ENCODE results near the gene PLCL2. TPM values are rescaled to one million over a fixed set of nuclear protein-coding genes. Genes with fewer than 3 reads are reported as not detected.
"Not testable (repeated sequence)": the region's sequence is repeated elsewhere in the genome, so short reads cannot be mapped to it uniquely, and the experiment has no call there.

PLCL2 gene
- polyA plus RNA-seq, 1 donor = 10.2 TPM

DNA sequence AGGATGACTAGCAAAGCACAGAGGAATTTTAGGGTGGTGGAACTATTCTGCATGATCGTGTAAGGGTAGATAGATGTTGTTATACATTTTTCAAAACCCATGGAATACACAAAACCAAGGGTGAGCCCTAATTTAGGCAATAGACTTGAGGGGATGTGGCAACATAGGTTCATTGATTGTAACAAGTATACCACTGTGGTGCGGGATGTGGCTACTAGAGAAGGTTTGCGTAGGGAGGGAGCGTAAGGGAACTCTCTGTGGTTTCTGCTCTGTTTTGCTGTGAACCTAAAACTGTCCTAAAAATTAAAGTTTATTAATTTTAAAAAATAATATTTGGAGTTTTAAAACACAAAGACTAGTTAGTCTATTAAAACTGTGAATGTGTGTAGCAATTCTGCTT, 202.8 kb downstream of the PLCL2 start:
- no peak for DNase-seq
- H3K27me3 ChIP-seq (ENCODE audit: control insufficient read depth, insufficient read depth, low read length) = no peaks in the 10 kb centered on the region
- H3K9me3 ChIP-seq (ENCODE audit: control insufficient read depth, low read depth, low read length) = no peaks in the 10 kb centered on the region
- H3K36me3 ChIP-seq (ENCODE audit: control insufficient read depth, insufficient read depth, low read length) = peaks cover 5% of the 10 kb centered on the region
- 100% methylated on average over 1 of the region's 4 CpGs for WGBS (ENCODE audit: insufficient coverage, low lambda C conversion rate)
- H3K27ac ChIP-seq (ENCODE audit: low read length) = no peak overlapping the region
- H3K4me1 ChIP-seq (ENCODE audit: control insufficient read depth, insufficient read depth, low read length) = no peaks in the 10 kb centered on the region
- no peak overlapping the region for H3K4me3 ChIP-seq (ENCODE audit: low read length)

GRCh38 chr3:17088017-17088416, 203.3 kb downstream of the PLCL2 start:
- WGBS (ENCODE audit: insufficient coverage, low lambda C conversion rate) = 86% methylated on average over 1 of the region's 3 CpGs
- H3K4me3 ChIP-seq (ENCODE audit: low read length) = no peak overlapping the region
- DNase-seq = no peak
- no peaks in the 10 kb centered on the region for H3K9me3 ChIP-seq (ENCODE audit: control insufficient read depth, low read depth, low read length)
- peaks cover 5% of the 10 kb centered on the region for H3K36me3 ChIP-seq (ENCODE audit: control insufficient read depth, insufficient read depth, low read length)
- H3K4me1 ChIP-seq (ENCODE audit: control insufficient read depth, insufficient read depth, low read length) = no peaks in the 10 kb centered on the region
- no peaks in the 10 kb centered on the region for H3K27me3 ChIP-seq (ENCODE audit: control insufficient read depth, insufficient read depth, low read length)
- H3K27ac ChIP-seq (ENCODE audit: low read length) = no peak overlapping the region

DNA sequence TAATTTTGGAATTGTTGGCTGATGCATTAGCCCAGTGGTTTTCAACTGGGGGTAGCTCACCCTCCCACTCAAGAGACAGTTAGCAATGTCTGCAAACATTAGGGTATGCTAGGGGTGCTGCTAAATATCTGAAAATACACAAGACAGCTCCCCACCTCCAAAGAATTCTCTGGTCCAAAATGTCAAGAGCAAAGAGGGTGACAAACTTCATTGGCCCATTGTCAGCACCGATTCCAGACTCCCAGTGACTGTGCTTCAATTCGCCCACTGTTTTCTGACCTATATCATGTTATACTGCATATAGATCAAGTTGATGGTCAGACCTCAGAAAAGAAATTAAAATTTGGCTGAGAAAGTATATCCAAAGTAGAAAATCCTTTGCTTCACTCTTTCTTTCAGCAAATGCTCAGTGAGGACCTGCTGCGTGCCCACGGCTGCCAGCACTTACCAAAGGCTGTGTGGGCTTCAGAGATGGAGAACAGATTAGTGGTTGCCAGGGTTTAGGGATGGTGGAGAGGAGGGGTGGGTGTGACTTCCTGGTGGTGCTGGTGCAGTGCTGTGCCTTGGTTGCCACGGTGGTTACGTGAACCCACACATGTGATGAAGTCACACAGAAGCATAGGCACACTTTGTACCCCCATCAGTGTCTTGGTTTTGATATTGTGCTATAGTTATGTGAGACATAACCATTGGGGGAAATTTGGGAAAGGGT, 204.0 kb downstream of the PLCL2 start:
- DNase-seq = no peak
- Histone ChIP-seq H3K4me3 (ENCODE audit: low read length) (no peak overlapping the region), H3K27me3 (ENCODE audit: control insufficient read depth, insufficient read depth, low read length) (no peaks in the 10 kb centered on the region), H3K9me3 (ENCODE audit: control insufficient read depth, low read depth, low read length) (no peaks in the 10 kb centered on the region), H3K27ac (ENCODE audit: low read length) (no peak overlapping the region), H3K4me1 (ENCODE audit: control insufficient read depth, insufficient read depth, low read length) (no peaks in the 10 kb centered on the region), H3K36me3 (ENCODE audit: control insufficient read depth, insufficient read depth, low read length) (peaks cover 5% of the 10 kb centered on the region)
- no CpG with 5 or more reads among the region's 6 CpGs for WGBS (ENCODE audit: insufficient coverage, low lambda C conversion rate)

DNA sequence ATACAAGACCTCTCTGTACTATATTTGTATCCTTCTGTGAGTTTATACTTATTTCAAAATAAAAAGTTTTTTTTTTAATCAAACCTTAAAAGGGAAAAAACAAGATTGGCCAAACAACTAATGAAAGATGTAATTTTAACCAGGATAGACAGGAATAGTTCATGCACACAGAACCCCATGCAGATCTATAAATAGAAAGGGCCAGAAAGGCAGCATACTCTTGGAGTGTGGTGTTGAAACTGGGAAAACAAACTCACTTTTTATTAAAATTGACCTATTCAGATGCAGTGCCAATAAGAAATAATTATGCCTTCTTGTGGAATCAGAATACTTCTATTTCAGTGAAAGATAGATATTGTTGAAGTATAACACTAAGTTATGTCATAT, 204.6 kb downstream of the PLCL2 start:
- H3K9me3 ChIP-seq (ENCODE audit: control insufficient read depth, low read depth, low read length) = no peaks in the 10 kb centered on the region
- H3K27ac ChIP-seq (ENCODE audit: low read length) = no peak overlapping the region
- H3K4me3 ChIP-seq (ENCODE audit: low read length) = no peak overlapping the region
- no peaks in the 10 kb centered on the region for H3K27me3 ChIP-seq (ENCODE audit: control insufficient read depth, insufficient read depth, low read length)
- no peak for DNase-seq
- H3K36me3 ChIP-seq (ENCODE audit: control insufficient read depth, insufficient read depth, low read length) = peaks cover 5% of the 10 kb centered on the region
- H3K4me1 ChIP-seq (ENCODE audit: control insufficient read depth, insufficient read depth, low read length) = no peaks in the 10 kb centered on the region

DNA sequence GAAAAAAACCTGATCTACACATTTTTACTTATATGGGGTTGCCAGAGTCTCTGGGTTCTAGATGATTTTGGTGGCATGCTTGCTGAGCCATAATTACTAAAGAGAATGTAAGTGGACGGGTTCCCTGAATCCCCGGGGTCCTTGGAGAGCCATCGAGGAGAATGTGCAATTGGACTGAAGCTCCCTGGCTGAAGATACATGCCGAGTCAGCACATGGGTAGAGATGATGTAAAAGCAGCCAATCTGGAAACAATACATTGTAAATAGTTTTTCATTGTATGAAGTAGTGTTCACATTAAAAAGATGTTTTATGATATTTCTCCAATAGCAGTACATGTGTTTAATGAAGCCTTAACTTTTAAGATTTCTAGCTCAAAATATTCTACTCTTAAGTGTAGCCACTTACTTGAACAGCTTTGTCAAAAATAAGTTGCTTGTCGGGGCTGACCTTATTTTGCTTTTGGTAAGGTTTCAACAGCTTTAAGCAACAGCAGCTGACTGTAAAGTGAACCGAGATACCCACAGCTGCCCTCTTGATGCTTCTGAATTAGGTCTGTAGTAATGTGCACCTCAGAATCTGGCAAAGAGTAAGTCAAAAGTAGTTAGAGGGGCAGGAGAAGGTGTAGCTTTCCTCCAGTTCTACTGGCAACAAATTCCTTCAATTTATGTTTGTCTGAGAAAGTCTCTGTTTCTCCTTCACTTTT, 205.7 kb downstream of the PLCL2 start:
- Histone ChIP-seq H3K4me3 (ENCODE audit: low read length) (no peak overlapping the region), H3K4me1 (ENCODE audit: control insufficient read depth, insufficient read depth, low read length) (no peaks in the 10 kb centered on the region), H3K27ac (ENCODE audit: low read length) (no peak overlapping the region), H3K36me3 (ENCODE audit: control insufficient read depth, insufficient read depth, low read length) (peaks cover 5% of the 10 kb centered on the region), H3K9me3 (ENCODE audit: control insufficient read depth, low read depth, low read length) (no peaks in the 10 kb centered on the region), H3K27me3 (ENCODE audit: control insufficient read depth, insufficient read depth, low read length) (no peaks in the 10 kb centered on the region)
- DNase-seq = no peak
- WGBS (ENCODE audit: insufficient coverage, low lambda C conversion rate) = no CpG with 5 or more reads among the region's 6 CpGs

- Histone ChIP-seq H3K4me3 (ENCODE audit: low read length) (no peak overlapping the region), H3K27me3 (ENCODE audit: control insufficient read depth, insufficient read depth, low read length) (no peaks in the 10 kb centered on the region), H3K9me3 (ENCODE audit: control insufficient read depth, low read depth, low read length) (no peaks in the 10 kb centered on the region), H3K27ac (ENCODE audit: low read length) (no peak overlapping the region), H3K36me3 (ENCODE audit: control insufficient read depth, insufficient read depth, low read length) (peaks cover 5% of the 10 kb centered on the region), H3K4me1 (ENCODE audit: control insufficient read depth, insufficient read depth, low read length) (no peaks in the 10 kb centered on the region)
- WGBS (ENCODE audit: insufficient coverage, low lambda C conversion rate) = 36% methylated on average over 3 of the region's 6 CpGs
- no peak for DNase-seq
These were observed 207.3 kb downstream of the PLCL2 start for GRCh38 chr3:17091910-17092582.

- no peak overlapping the region for H3K27ac ChIP-seq (ENCODE audit: low read length)
- H3K4me1 ChIP-seq (ENCODE audit: control insufficient read depth, insufficient read depth, low read length) = no peaks in the 10 kb centered on the region
- WGBS (ENCODE audit: insufficient coverage, low lambda C conversion rate) = no CpG with 5 or more reads among the region's 2 CpGs
- no peaks in the 10 kb centered on the region for H3K9me3 ChIP-seq (ENCODE audit: control insufficient read depth, low read depth, low read length)
- no peaks in the 10 kb centered on the region for H3K27me3 ChIP-seq (ENCODE audit: control insufficient read depth, insufficient read depth, low read length)
- no peak for DNase-seq
- H3K4me3 ChIP-seq (ENCODE audit: low read length) = no peak overlapping the region
- peaks cover 5% of the 10 kb centered on the region for H3K36me3 ChIP-seq (ENCODE audit: control insufficient read depth, insufficient read depth, low read length)
These were observed 207.8 kb downstream of the PLCL2 start for GRCh38 chr3:17092583-17092933.

- no peak overlapping the region for H3K4me3 ChIP-seq (ENCODE audit: low read length)
- H3K36me3 ChIP-seq (ENCODE audit: control insufficient read depth, insufficient read depth, low read length) = peaks cover 5% of the 10 kb centered on the region
- H3K27me3 ChIP-seq (ENCODE audit: control insufficient read depth, insufficient read depth, low read length) = no peaks in the 10 kb centered on the region
- whole genome bisulfite sequencing (ENCODE audit: insufficient coverage, low lambda C conversion rate) = no CpG with 5 or more reads among the region's 6 CpGs
- H3K4me1 ChIP-seq (ENCODE audit: control insufficient read depth, insufficient read depth, low read length) = no peaks in the 10 kb centered on the region
- H3K27ac ChIP-seq (ENCODE audit: low read length) = no peak overlapping the region
- H3K9me3 ChIP-seq (ENCODE audit: control insufficient read depth, low read depth, low read length) = no peaks in the 10 kb centered on the region
- no peak for DNase-seq
These were observed 209.8 kb downstream of the PLCL2 start for GRCh38 chr3:17094551-17094950.

- no peaks in the 10 kb centered on the region for H3K9me3 ChIP-seq (ENCODE audit: control insufficient read depth, low read depth, low read length)
- no peaks in the 10 kb centered on the region for H3K4me1 ChIP-seq (ENCODE audit: control insufficient read depth, insufficient read depth, low read length)
- no peak overlapping the region for H3K27ac ChIP-seq (ENCODE audit: low read length)
- no peaks in the 10 kb centered on the region for H3K27me3 ChIP-seq (ENCODE audit: control insufficient read depth, insufficient read depth, low read length)
- no peak overlapping the region for H3K4me3 ChIP-seq (ENCODE audit: low read length)
- H3K36me3 ChIP-seq (ENCODE audit: control insufficient read depth, insufficient read depth, low read length) = no peaks in the 10 kb centered on the region
- 100% methylated on average over 1 of the region's 1 CpG for WGBS (ENCODE audit: insufficient coverage, low lambda C conversion rate)
- no peak for DNase-seq
These were observed 218.8 kb downstream of the PLCL2 start for GRCh38 chr3:17103579-17103978.

GRCh38 chr3:17106801-17107200, 222.0 kb downstream of the PLCL2 start:
- not testable (repeated sequence) for H3K9me3 ChIP-seq (ENCODE audit: control insufficient read depth, low read depth, low read length); DNase-seq; H3K4me3 ChIP-seq (ENCODE audit: low read length); H3K4me1 ChIP-seq (ENCODE audit: control insufficient read depth, insufficient read depth, low read length); H3K36me3 ChIP-seq (ENCODE audit: control insufficient read depth, insufficient read depth, low read length); H3K27me3 ChIP-seq (ENCODE audit: control insufficient read depth, insufficient read depth, low read length); H3K27ac ChIP-seq (ENCODE audit: low read length)
- no CpG with 5 or more reads among the region's 5 CpGs for WGBS (ENCODE audit: insufficient coverage, low lambda C conversion rate)
